Measurements from ENCODE around the gene ICE2.

The ICE2 gene

GRCh38 chr15:60454824-60455223, 24.1 kb downstream of the ICE2 start:
- H3K4me3 ChIP-seq (ENCODE audit: insufficient read depth, low read length, poor library complexity, severe bottlenecking) = no peak overlapping the region
- H3K27ac ChIP-seq (ENCODE audit: low read depth, low read length) = no peak overlapping the region
- no peaks in the 10 kb centered on the region for H4K20me1 ChIP-seq (ENCODE audit: low read depth, low read length)
- H3K9me3 ChIP-seq (ENCODE audit: insufficient read depth, low read length) = no peaks in the 10 kb centered on the region
- no peaks in the 10 kb centered on the region for H3F3A ChIP-seq (ENCODE audit: insufficient read depth)
- no peaks in the 10 kb centered on the region for H3K79me2 ChIP-seq (ENCODE audit: insufficient read depth, low read length)
- no peak overlapping the region for H3K4me2 ChIP-seq (ENCODE audit: low read depth, low read length, poor library complexity, severe bottlenecking)
- peaks cover 14% of the 10 kb centered on the region; the same call in 1 of the 2 replicates for H3K36me3 ChIP-seq (ENCODE audit: low read length)
- TF ChIP-seq CTCF (IDR thresholded peaks at IDR 0.05; ENCODE audit: insufficient read depth, low read length, poor library complexity, severe bottlenecking) (no peak), EZH2phosphoT487 (conservative IDR thresholded peaks at IDR 0.05; ENCODE audit: low read length) (no peak)
- H3K9ac ChIP-seq (ENCODE audit: low read length) = no peak overlapping the region
- no peaks in the 10 kb centered on the region for H3K9me2 ChIP-seq (replicated peaks; ENCODE audit: insufficient read depth, low read length)
- no peaks in the 10 kb centered on the region for H3K27me3 ChIP-seq (ENCODE audit: low read length)
- no peak overlapping the region for H2AFZ ChIP-seq (ENCODE audit: low read depth, low read length, severe bottlenecking)

- Histone ChIP-seq H3K79me2 (ENCODE audit: insufficient read depth, low read length) (no peaks in the 10 kb centered on the region), H3K4me3 (ENCODE audit: insufficient read depth, low read length, poor library complexity, severe bottlenecking) (no peak overlapping the region), H2AFZ (ENCODE audit: low read depth, low read length, severe bottlenecking) (no peak overlapping the region), H3K27ac (ENCODE audit: low read depth, low read length) (no peak overlapping the region), H3K27me3 (ENCODE audit: low read length) (no peaks in the 10 kb centered on the region), H4K20me1 (ENCODE audit: low read depth, low read length) (no peaks in the 10 kb centered on the region), H3F3A (ENCODE audit: insufficient read depth) (no peaks in the 10 kb centered on the region), H3K9me3 (ENCODE audit: insufficient read depth, low read length) (no peaks in the 10 kb centered on the region), H3K4me2 (ENCODE audit: low read depth, low read length, poor library complexity, severe bottlenecking) (no peak overlapping the region), H3K36me3 (ENCODE audit: low read length) (peaks cover 26% of the 10 kb centered on the region; the same call in 1 of the 2 replicates), H3K9me2 (replicated peaks; ENCODE audit: insufficient read depth, low read length) (no peaks in the 10 kb centered on the region), H3K9ac (ENCODE audit: low read length) (no peak overlapping the region)
- TF ChIP-seq CTCF (IDR thresholded peaks at IDR 0.05; ENCODE audit: insufficient read depth, low read length, poor library complexity, severe bottlenecking) (no peak), EZH2phosphoT487 (conservative IDR thresholded peaks at IDR 0.05; ENCODE audit: low read length) (no peak)
These were observed 30.1 kb downstream of the ICE2 start for GRCh38 chr15:60448668-60449360.

GRCh38 chr15:60444289-60444912, 34.5 kb downstream of the ICE2 start:
- Histone ChIP-seq H3K27ac (ENCODE audit: low read depth, low read length) (no peak overlapping the region), H3F3A (ENCODE audit: insufficient read depth) (no peaks in the 10 kb centered on the region), H3K27me3 (ENCODE audit: low read length) (no peaks in the 10 kb centered on the region), H3K36me3 (ENCODE audit: low read length) (peaks cover 20% of the 10 kb centered on the region; the same call in 1 of the 2 replicates), H3K9ac (ENCODE audit: low read length) (no peak overlapping the region), H3K9me2 (replicated peaks; ENCODE audit: insufficient read depth, low read length) (no peaks in the 10 kb centered on the region), H3K4me3 (ENCODE audit: insufficient read depth, low read length, poor library complexity, severe bottlenecking) (no peak overlapping the region), H3K9me3 (ENCODE audit: insufficient read depth, low read length) (no peaks in the 10 kb centered on the region), H4K20me1 (ENCODE audit: low read depth, low read length) (no peaks in the 10 kb centered on the region), H3K79me2 (ENCODE audit: insufficient read depth, low read length) (no peaks in the 10 kb centered on the region), H2AFZ (ENCODE audit: low read depth, low read length, severe bottlenecking) (no peak overlapping the region), H3K4me2 (ENCODE audit: low read depth, low read length, poor library complexity, severe bottlenecking) (no peak overlapping the region)
- no peak for TF ChIP-seq EZH2phosphoT487 (conservative IDR thresholded peaks at IDR 0.05; ENCODE audit: low read length)
- TF ChIP-seq CTCF (IDR thresholded peaks at IDR 0.05; ENCODE audit: insufficient read depth, low read length, poor library complexity, severe bottlenecking) = peak; percentile 9

Data from SU-DHL-6 (cell line).